GM21423 (cell line): Measurements from ENCODE around the gene MAPK8.
A peak's percentile ranks its signal among the peaks of the same experiment; 100 is the strongest.
"Not testable (repeated sequence)": the region's sequence is repeated elsewhere in the genome, so short reads cannot be mapped to it uniquely, and the experiment has no call there.

Source experiments
- ATAC-seq: cut with Tn5 transposase; IDR thresholded peaks from one replicate; pipeline ENCODE4 v1.9.1; 2021; ENCODE audit warnings: mild to moderate bottlenecking, moderate library complexity; ENCODE audit not compliant: unreplicated experiment

Gene MAPK8

GRCh38 chr10:48306265-48306869, at the start of gene MAPK8:
TSS of gene MAPK8 (plus strand) at chr10:48306677. CDS start at chr10:48401661, 94,984 bp downstream.
- peak; percentile 85 for ATAC-seq

GRCh38 chr10:48257407-48257961, 49.0 kb upstream of the MAPK8 start:
- ATAC-seq, result no peak

GRCh38 chr10:48258105-48258504, 48.4 kb upstream of the MAPK8 start:
- no peak for ATAC-seq

- no peak for ATAC-seq
Observed at GRCh38 chr10:48266528-48266927, 39.9 kb upstream of the MAPK8 start.

- ATAC-seq, result no peak
Observed at GRCh38 chr10:48271047-48271730, 35.3 kb upstream of the MAPK8 start.

- no peak for ATAC-seq
Observed at GRCh38 chr10:48272682-48273081, 33.8 kb upstream of the MAPK8 start.

- ATAC-seq, result no peak
Observed at GRCh38 chr10:48273741-48274140, 32.7 kb upstream of the MAPK8 start.

- ATAC-seq, result no peak
Observed at GRCh38 chr10:48274636-48275035, 31.8 kb upstream of the MAPK8 start, which contains the start of gene FRMPD2. TSS of gene FRMPD2 (minus strand) at chr10:48274696. CDS start at chr10:48274567, 129 bp downstream.

GRCh38 chr10:48277093-48277492, 29.4 kb upstream of the MAPK8 start:
- ATAC-seq, result no peak

- ATAC-seq, result peak; percentile 82
Observed at GRCh38 chr10:48279081-48279751, 27.3 kb upstream of the MAPK8 start.

GRCh38 chr10:48281697-48282096, 24.8 kb upstream of the MAPK8 start:
- not testable (repeated sequence) for ATAC-seq

GRCh38 chr10:48282829-48283228, 23.6 kb upstream of the MAPK8 start:
- peak; percentile 60 for ATAC-seq

GRCh38 chr10:48284002-48284546, 22.4 kb upstream of the MAPK8 start:
- ATAC-seq, result no peak

GRCh38 chr10:48284811-48285210, 21.7 kb upstream of the MAPK8 start:
- no peak for ATAC-seq

GRCh38 chr10:48285710-48286109, 20.8 kb upstream of the MAPK8 start:
- peak; percentile 30 for ATAC-seq

GRCh38 chr10:48286356-48286755, 20.1 kb upstream of the MAPK8 start:
- ATAC-seq, result no peak

- ATAC-seq, result peak; percentile 48
Observed at GRCh38 chr10:48287417-48288391, 18.8 kb upstream of the MAPK8 start.

GRCh38 chr10:48288661-48289060, 17.8 kb upstream of the MAPK8 start:
- ATAC-seq, result no peak

- ATAC-seq, result peak; percentile 41
Observed at GRCh38 chr10:48289501-48290238, 16.8 kb upstream of the MAPK8 start.
